ENCODE measurements around the gene ZSWIM6. TPM values are rescaled to one million over a fixed set of nuclear protein-coding genes. Genes with fewer than 3 reads are reported as not detected.

The ZSWIM6 gene
- total and polyA plus RNA-seq, 8 donors: 2.9 to 39.3 (median 15.4) TPM

DNA sequence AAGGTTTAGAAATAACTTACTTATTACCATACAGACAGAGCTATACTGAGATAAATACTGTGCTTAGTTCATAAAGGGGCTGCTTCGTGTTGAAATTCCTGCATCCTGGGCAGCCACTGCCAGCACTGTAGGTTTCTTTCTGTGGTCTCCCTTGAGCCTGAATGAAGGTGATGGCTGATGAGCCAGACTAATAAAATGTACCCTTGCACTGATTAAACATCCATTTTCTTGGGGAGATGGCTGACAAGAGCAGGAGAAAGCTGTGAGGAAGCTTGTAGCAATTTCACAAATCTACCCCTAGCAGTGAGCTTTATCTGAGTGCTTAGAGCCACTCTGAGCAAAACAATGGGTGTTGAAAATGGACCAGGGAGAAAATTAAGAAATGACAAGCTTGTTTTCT lies 23.3 kb upstream of the ZSWIM6 start:
- no peak overlapping the region for H3K4me3 ChIP-seq
- TF ChIP-seq POLR2AphosphoS5 (IDR thresholded peaks at IDR 0.05) (no peak), CTCF (IDR thresholded peaks at IDR 0.05) (no peak), POLR2A (IDR thresholded peaks at IDR 0.05) (no peak), EP300 (IDR thresholded peaks at IDR 0.05) (no peak)
- H3K9me3 ChIP-seq: no peaks in the 10 kb centered on the region
- no peak for DNase-seq
- peaks cover 0 to 26% (median 12%) of the 10 kb centered on the region in 4 donors for H3K4me1 ChIP-seq
- no peaks in the 10 kb centered on the region for H3K27me3 ChIP-seq
- H3K27ac ChIP-seq: no peak overlapping the region
- H3K36me3 ChIP-seq: no peaks in the 10 kb centered on the region
- intact Hi-C loops (cut with DNase I; ENCODE audit: low total_unique reads): no loop called here
- 68 to 94% (median 89%) methylated on average over 1 of the region's 1 CpG for WGBS, 5 donors

- Histone ChIP-seq H3K4me3 (no peak overlapping the region), H3K27me3 (no peaks in the 10 kb centered on the region), H3K36me3 (no peaks in the 10 kb centered on the region), H3K27ac (no peak overlapping the region), H3K9me3 (no peaks in the 10 kb centered on the region), H3K4me1 (peaks cover 0 to 26% (median 14%) of the 10 kb centered on the region in 4 donors)
- no peak for DNase-seq
- WGBS, 5 donors: 67 to 81% (median 72%) methylated on average over 5 of the region's 5 CpGs
- intact Hi-C loops (cut with DNase I; ENCODE audit: low total_unique reads): no loop called here
- TF ChIP-seq POLR2AphosphoS5 (IDR thresholded peaks at IDR 0.05) (no peak), EP300 (IDR thresholded peaks at IDR 0.05) (no peak), CTCF (IDR thresholded peaks at IDR 0.05) (no peak), POLR2A (IDR thresholded peaks at IDR 0.05) (no peak)
These were observed 22.9 kb upstream of the ZSWIM6 start for GRCh38 chr5:61309115-61309514.

DNA sequence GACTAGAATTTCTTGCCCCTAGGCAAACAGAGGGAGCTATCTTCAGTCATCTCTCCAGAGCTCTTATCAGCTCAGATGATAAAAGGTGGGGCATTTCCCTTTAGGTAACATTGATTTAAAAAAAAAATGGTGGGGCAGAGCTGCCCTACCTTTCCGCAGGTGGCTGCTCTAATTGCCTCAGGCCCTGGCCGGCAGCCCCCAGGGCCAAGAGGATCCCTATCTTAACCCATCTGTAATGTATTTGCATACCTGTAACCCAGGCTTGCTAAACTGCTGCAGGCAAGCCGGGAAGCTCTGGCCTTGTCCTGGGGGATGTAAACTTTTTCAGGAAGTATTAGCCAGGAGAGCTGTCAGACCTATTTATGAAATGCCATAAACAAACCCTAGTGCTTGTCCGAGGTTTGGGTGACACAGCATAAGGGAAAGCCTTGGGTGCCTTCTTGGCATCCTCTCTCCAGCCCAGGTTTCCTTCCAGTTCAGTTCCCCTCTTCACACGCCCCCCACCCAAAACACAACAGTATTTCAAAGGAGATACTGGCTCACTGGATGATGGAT lies 20.9 kb upstream of the ZSWIM6 start:
- Histone ChIP-seq H3K9me3 (no peaks in the 10 kb centered on the region), H3K4me1 (peaks cover 0 to 20% (median 11%) of the 10 kb centered on the region in 4 donors), H3K27me3 (no peaks in the 10 kb centered on the region), H3K27ac (no peak overlapping the region), H3K36me3 (no peaks in the 10 kb centered on the region), H3K4me3 (no peak overlapping the region)
- no peak for DNase-seq
- TF ChIP-seq CTCF (IDR thresholded peaks at IDR 0.05): no peak
- no peak for TF ChIP-seq POLR2A (IDR thresholded peaks at IDR 0.05)
- no peak for TF ChIP-seq POLR2AphosphoS5 (IDR thresholded peaks at IDR 0.05)
- no peak for TF ChIP-seq EP300 (IDR thresholded peaks at IDR 0.05)
- intact Hi-C loops (cut with DNase I; ENCODE audit: low total_unique reads): no loop called here
- WGBS, 5 donors: 62 to 78% (median 64%) methylated on average over 5 of the region's 5 CpGs

DNA sequence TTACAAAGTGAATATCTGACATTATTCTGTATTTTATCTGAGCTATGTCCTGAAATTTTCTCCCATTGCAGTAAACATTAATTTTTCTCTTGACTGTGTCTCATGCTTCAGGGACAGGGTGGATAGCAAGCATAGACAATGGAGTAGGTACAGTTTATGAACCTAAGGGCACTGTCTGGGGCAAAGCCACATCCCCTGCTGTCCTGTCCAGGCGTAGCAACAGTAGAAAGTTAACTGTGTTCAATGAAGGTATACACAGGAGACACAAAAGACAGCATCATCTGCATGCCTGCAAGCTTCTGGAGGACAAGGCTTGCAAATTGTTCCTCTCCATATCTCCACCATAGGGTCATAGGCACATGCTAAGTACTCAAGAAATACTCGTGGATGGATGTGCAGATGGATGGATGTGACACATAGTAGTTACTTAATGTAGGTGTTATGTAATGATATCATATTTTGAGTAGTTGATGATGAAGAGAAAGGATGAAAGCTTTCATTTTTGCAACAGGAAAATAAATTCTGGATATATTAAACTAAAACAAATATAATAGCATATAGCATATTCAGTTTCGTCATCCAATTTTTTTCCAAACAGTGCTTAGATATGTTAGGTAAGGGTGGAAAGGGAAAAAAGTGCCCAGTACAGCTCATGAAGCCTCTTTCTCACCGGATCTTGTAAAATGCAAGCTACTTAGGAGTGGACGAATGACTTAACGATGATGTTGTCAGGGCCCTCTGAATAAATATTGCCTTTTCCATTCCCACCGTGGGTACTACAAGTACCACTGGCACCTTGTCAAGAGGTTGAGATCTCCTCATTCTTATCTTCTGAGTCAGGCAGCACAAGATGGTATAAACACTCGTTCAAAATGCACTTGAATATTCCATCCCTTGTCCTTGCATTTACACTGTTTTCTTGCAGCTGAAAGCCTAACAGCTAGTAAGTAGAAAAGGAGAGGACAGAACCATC lies 19.9 kb upstream of the ZSWIM6 start:
- no peak overlapping the region for H3K27ac ChIP-seq
- no peaks in the 10 kb centered on the region for H3K9me3 ChIP-seq
- 67 to 74% (median 72%) methylated on average over 8 of the region's 8 CpGs for WGBS, 5 donors
- H3K27me3 ChIP-seq: no peaks in the 10 kb centered on the region
- H3K36me3 ChIP-seq: no peaks in the 10 kb centered on the region
- no peak overlapping the region for H3K4me3 ChIP-seq
- DNase-seq: no peak
- no peak for TF ChIP-seq CTCF (IDR thresholded peaks at IDR 0.05)
- peak in 2 of 3 donors; percentile 21 to 40 for TF ChIP-seq POLR2AphosphoS5 (IDR thresholded peaks at IDR 0.05)
- intact Hi-C loops (cut with DNase I; ENCODE audit: low total_unique reads): no loop called here
- peaks cover 0 to 14% (median 6%) of the 10 kb centered on the region in 4 donors for H3K4me1 ChIP-seq

Data from stomach (tissue), 9 donors.